Hepatocyte (in vitro differentiated cells): ENCODE data around the gene CLPSL1. TPM values are rescaled to one million over a fixed set of nuclear protein-coding genes. Genes with fewer than 3 reads are reported as not detected.

Experiments
- DNase-seq: peaks from one replicate; pipeline ENCODE4 v3.0.0-alpha.2; 2016; ENCODE audit warnings: low spot score
- H2AFZ ChIP-seq: fragments of 200-600 bp; sonication (generic); 2 replicates; pipeline ENCODE4 v1.6.0; 2016; ENCODE audit warnings: antibody characterized with exemption, mild to moderate bottlenecking
- H3K27ac ChIP-seq: fragments of 200-600 bp; sonication (generic); 2 replicates; pipeline ENCODE4 v1.5.1; 2016; ENCODE audit warnings: mild to moderate bottlenecking
- H3K27me3 ChIP-seq: fragments of 200-600 bp; sonication (generic); 2 replicates; pipeline ENCODE4 v1.6.1; 2016
- H3K36me3 ChIP-seq: fragments of 200-600 bp; sonication (generic); replicated peaks from 2 replicates; pipeline ENCODE4 v1.5.1; 2016; ENCODE audit warnings: low read depth; ENCODE audit not compliant: insufficient read depth
- H3K4me1 ChIP-seq: fragments of 200-600 bp; sonication (generic); 2 replicates; pipeline ENCODE4 v1.5.1; 2016; ENCODE audit warnings: mild to moderate bottlenecking, moderate library complexity; ENCODE audit not compliant: insufficient read depth
- H3K4me2 ChIP-seq: fragments of 200-600 bp; sonication (generic); 2 replicates; pipeline ENCODE4 v1.6.0; 2016
- H3K4me3 ChIP-seq: fragments of 200-600 bp; sonication (generic); 2 replicates; pipeline ENCODE4 v1.5.1; 2016; ENCODE audit warnings: mild to moderate bottlenecking
- H3K79me2 ChIP-seq: fragments of 200-600 bp; sonication (generic); 2 replicates; pipeline ENCODE4 v1.6.0; 2017; ENCODE audit warnings: mild to moderate bottlenecking
- H3K9me2 ChIP-seq: fragments of 200-600 bp; sonication (generic); replicated peaks from 2 replicates; pipeline ENCODE4 v1.6.0; 2017; ENCODE audit warnings: mild to moderate bottlenecking; ENCODE audit not compliant: insufficient read depth
- H3K9me3 ChIP-seq: fragments of 200-600 bp; sonication (generic); 2 replicates; pipeline ENCODE4 v1.5.1; 2016; ENCODE audit warnings: low read depth, mild to moderate bottlenecking
- H4K20me1 ChIP-seq: fragments of 200-600 bp; sonication (generic); 2 replicates; pipeline ENCODE4 v1.6.0; 2016; ENCODE audit warnings: mild to moderate bottlenecking; ENCODE audit not compliant: insufficient read depth, poor library complexity, severe bottlenecking
- CTCF ChIP-seq: fragments of 200-600 bp; sonication (generic); IDR thresholded peaks from 2 replicates; pipeline ENCODE4 v1.5.1; 2016; ENCODE audit warnings: antibody characterized with exemption, mild to moderate bottlenecking; ENCODE audit not compliant: poor library complexity
- EZH2 ChIP-seq: fragments of 200-600 bp; sonication (generic); IDR thresholded peaks from 2 replicates; pipeline ENCODE4 v1.6.1; 2016; ENCODE audit warnings: antibody characterized with exemption, mild to moderate bottlenecking, borderline replicate concordance
- EZH2phosphoT487 ChIP-seq: fragments of 200-600 bp; sonication (generic); IDR thresholded peaks from one replicate; pipeline ENCODE4 v1.6.1; 2018; ENCODE audit warnings: antibody characterized with exemption, mild to moderate bottlenecking, low read depth, moderate library complexity; ENCODE audit not compliant: unreplicated experiment, severe bottlenecking
- WGBS: methylation state at CpG from one replicate; pipeline ENCODE4 v1.1.6; 2016; ENCODE audit warnings: low lambda C conversion rate; ENCODE audit errors: missing lambda C conversion rate; 5-methylcytosine and 5-hydroxymethylcytosine counted together
- polyA plus RNA-seq: library from polyadenylated mRNA; unstranded; fragments of >200 nt; fragmentation: Nextera tagmentation; extraction: Ambion mirVana; gene quantifications from 2 replicates; pipeline ENCODE4 v1.2.1, GENCODE V29; 2016
- total RNA-seq: library from RNA; depleted of rRNA; stranded (reverse); fragments of >200 nt; gene quantifications from 2 replicates; pipeline ENCODE4 v1.2.3, GENCODE V29; 2014

The CLPSL1 gene
- total and polyA plus RNA-seq, 2 experiments from 2014 or later = not detected

- Histone ChIP-seq H3K4me3 (no peak overlapping the region), H2AFZ (no peak overlapping the region)
- 85% methylated on average over 13 of the region's 13 CpGs for WGBS
Observed at GRCh38 chr6:35787266-35788218, 6.7 kb downstream of the CLPSL1 start.

GRCh38 chr6:35788423-35788982 lies 7.7 kb downstream of the CLPSL1 start:
- no peak overlapping the region for H3K4me2 ChIP-seq
- no peaks in the 10 kb centered on the region for H3K79me2 ChIP-seq
- no peak overlapping the region for H2AFZ ChIP-seq
- 70% methylated on average over 4 of the region's 4 CpGs for WGBS
- H3K27me3 ChIP-seq = peaks cover 22% of the 10 kb centered on the region
- no peak for DNase-seq
- no peak overlapping the region for H3K27ac ChIP-seq
- H3K4me3 ChIP-seq = no peak overlapping the region
- H4K20me1 ChIP-seq = no peaks in the 10 kb centered on the region
- no peaks in the 10 kb centered on the region for H3K9me2 ChIP-seq
- TF ChIP-seq CTCF (no peak), EZH2phosphoT487 (no peak), EZH2 (no peak)
- no peaks in the 10 kb centered on the region for H3K36me3 ChIP-seq
- no peaks in the 10 kb centered on the region for H3K9me3 ChIP-seq
- H3K4me1 ChIP-seq = no peaks in the 10 kb centered on the region

More at GRCh38 chr6:35787266-35788218, 6.7 kb downstream of the CLPSL1 start:
- H3K79me2 ChIP-seq = no peaks in the 10 kb centered on the region
- H3K9me2 ChIP-seq = no peaks in the 10 kb centered on the region
- no peak for DNase-seq
- H3K27ac ChIP-seq = no peak overlapping the region
- peaks cover 22% of the 10 kb centered on the region for H3K27me3 ChIP-seq
- H3K9me3 ChIP-seq = no peaks in the 10 kb centered on the region
- TF ChIP-seq CTCF (no peak), EZH2phosphoT487 (no peak), EZH2 (no peak)
- H4K20me1 ChIP-seq = no peaks in the 10 kb centered on the region
- no peaks in the 10 kb centered on the region for H3K4me1 ChIP-seq
- H3K4me2 ChIP-seq = no peak overlapping the region
- H3K36me3 ChIP-seq = no peaks in the 10 kb centered on the region

GRCh38 chr6:35790683-35791082 lies 9.9 kb downstream of the CLPSL1 start:
- H3K9me2 ChIP-seq = no peaks in the 10 kb centered on the region
- no peak for TF ChIP-seq EZH2phosphoT487
- TF ChIP-seq CTCF = no peak
- no peak for TF ChIP-seq EZH2
- DNase-seq = no peak
- H4K20me1 ChIP-seq = no peaks in the 10 kb centered on the region
- no peaks in the 10 kb centered on the region for H3K9me3 ChIP-seq
- H3K79me2 ChIP-seq = no peaks in the 10 kb centered on the region
- no peaks in the 10 kb centered on the region for H3K36me3 ChIP-seq
- H2AFZ ChIP-seq = no peak overlapping the region
- H3K27me3 ChIP-seq = peaks cover 22% of the 10 kb centered on the region
- no peak overlapping the region for H3K4me3 ChIP-seq
- H3K27ac ChIP-seq = no peak overlapping the region
- 92% methylated on average over 5 of the region's 5 CpGs for WGBS
- no peaks in the 10 kb centered on the region for H3K4me1 ChIP-seq
- no peak overlapping the region for H3K4me2 ChIP-seq
